HCT116 (cell line): ENCODE results near the gene BNC1. TPM values are rescaled to one million over a fixed set of nuclear protein-coding genes. Genes with fewer than 3 reads are reported as not detected.

Experiments
- ATAC-seq: fragments of 200-7000 bp; cut with Tn5 transposase; 2 replicates; pipeline ENCODE4 v1.9.1; 2020; ENCODE audit warnings: mild to moderate bottlenecking, moderate library complexity
- BruUV-seq: library from RNA; stranded (reverse); fragments of 400-500 nt; replicated peaks from 2 replicates; lab custom pipeline; 2021; lab: Mats Ljungman, UMichigan
- CTCF ChIA-PET: fragments of 300-600 bp; sonication (Branson Sonifier 250); formaldehyde crosslinking; loops from one replicate; lab custom pipeline; 2021; ENCODE audit warnings: antibody characterized with exemption; lab: Charles Lee
- POLR2A ChIA-PET: fragments of 300-600, 350-600 bp; sonication (Branson Sonifier 250); formaldehyde crosslinking; loops from one replicate; lab custom pipeline; 2021; ENCODE audit warnings: antibody characterized with exemption; lab: Charles Lee
- RAD21 ChIA-PET, 2 experiments: fragments of 300-600 bp; sonication (Branson Sonifier 250); formaldehyde crosslinking; loops; one replicate each; lab custom pipeline; 2023; ENCODE audit warnings: low total read pairs in 2 of 2; ENCODE audit not compliant: uncharacterized antibody in 2 of 2, unreplicated experiment in 2 of 2, low non-redundant PET in 1 of 2; lab: Charles Lee
- DNase-seq: peaks from one replicate; pipeline ENCODE4 v3.0.0-alpha.2; 2010; ENCODE audit warnings: low read depth, low spot score
- H2AFZ ChIP-seq: fragments of 200-600 bp; shearing (Covaris generic), sonication (generic); 2 replicates; pipeline ENCODE4 v1.6.1; 2017; ENCODE audit warnings: low read depth, mixed run types, mixed read lengths, antibody characterized with exemption, low read length; ENCODE audit not compliant: poor library complexity, severe bottlenecking
- H3K27ac ChIP-seq: 2 replicates; pipeline ENCODE4 v1.5.1; 2012; ENCODE audit warnings: low read depth, low read length
- H3K27me3 ChIP-seq: fragments of 200-600 bp; sonication (generic); 2 replicates; pipeline ENCODE4 v1.6.1; 2016; ENCODE audit warnings: mixed run types, low read length, mixed read lengths; ENCODE audit not compliant: insufficient read depth
- H3K36me3 ChIP-seq, 2 experiments: fragments of 200-500 bp in 1 of 2; fragments of 200-600 bp in 1 of 2; sonication (Bioruptor generic) in 1 of 2; sonication (generic) in 1 of 2; 2 replicates each; pipeline versions ENCODE4 v1.5.1 to v1.6.1; 2014 to 2016; ENCODE audit warnings: low read length in 2 of 2, inconsistent platforms in 1 of 2, mixed read lengths in 1 of 2, mixed run types in 1 of 2; ENCODE audit not compliant: insufficient read depth in 2 of 2, control insufficient read depth in 1 of 2
- H3K4me1 ChIP-seq, 2 experiments: fragments of 200-600 bp in 1 of 2; sonication (generic) in 1 of 2; 2 replicates each; pipeline versions ENCODE4 v1.5.1 to v1.6.1; 2012 to 2017; ENCODE audit warnings: low read length in 2 of 2, inconsistent platforms in 1 of 2, mild to moderate bottlenecking in 1 of 2, mixed read lengths in 1 of 2, mixed run types in 1 of 2, moderate library complexity in 1 of 2; ENCODE audit not compliant: insufficient read depth in 2 of 2, control insufficient read depth in 1 of 2
- H3K4me2 ChIP-seq: fragments of 200-600 bp; sonication (generic); 2 replicates; pipeline ENCODE4 v1.6.1; 2017; ENCODE audit warnings: mixed run types, low read length, mixed read lengths
- H3K4me3 ChIP-seq, 2 experiments: fragments of 200-600 bp in 1 of 2; sonication (generic) in 1 of 2; replicated peaks in 1 of 2; 2 replicates each; pipeline ENCODE4 v1.5.1; 2011 to 2016; ENCODE audit warnings: low read length in 2 of 2, control low read depth in 1 of 2, low read depth in 1 of 2, mild to moderate bottlenecking in 1 of 2, mixed read lengths in 1 of 2, mixed run types in 1 of 2
- H3K79me2 ChIP-seq: fragments of 200-600 bp; sonication (generic); 2 replicates; pipeline ENCODE4 v1.6.1; 2017; ENCODE audit warnings: mild to moderate bottlenecking, mixed run types, low read length, moderate library complexity, mixed read lengths; ENCODE audit not compliant: insufficient read depth
- H3K9ac ChIP-seq: fragments of 200-600 bp; sonication (generic); 2 replicates; pipeline ENCODE4 v1.6.1; 2016; ENCODE audit warnings: low read length, mixed read lengths
- H3K9me2 ChIP-seq: fragments of 200-600 bp; sonication (generic), shearing (Covaris generic); 2 replicates; pipeline ENCODE4 v1.6.1; 2017; ENCODE audit warnings: mixed run types, mild to moderate bottlenecking, moderate library complexity; ENCODE audit not compliant: insufficient read depth
- H3K9me3 ChIP-seq, 2 experiments: fragments of 200-500 bp in 1 of 2; fragments of 200-600 bp in 1 of 2; sonication (Bioruptor generic) in 1 of 2; sonication (generic) in 1 of 2; 2 replicates each; pipeline ENCODE4 v1.6.1; 2014 to 2017; ENCODE audit warnings: low read length in 2 of 2, mixed read lengths in 2 of 2, inconsistent platforms in 1 of 2, low read depth in 1 of 2, mild to moderate bottlenecking in 1 of 2, mixed run types in 1 of 2, moderate library complexity in 1 of 2; ENCODE audit not compliant: control insufficient read depth in 1 of 2, insufficient read depth in 1 of 2
- H4K20me1 ChIP-seq: fragments of 200-600 bp; sonication (generic), shearing (Covaris generic); 2 replicates; pipeline ENCODE4 v1.6.1; 2017; ENCODE audit warnings: mixed run types, mild to moderate bottlenecking, moderate library complexity; ENCODE audit not compliant: insufficient read depth
- CTCF ChIP-seq, 3 experiments: fragments of 200-600 bp in 1 of 3; sonication (generic) in 1 of 3; IDR thresholded peaks in 2 of 3; conservative IDR thresholded peaks in 1 of 3; 2 replicates each; pipeline ENCODE4 v1.5.1; 2012 to 2017; ENCODE audit warnings: low read depth in 2 of 3, low read length in 2 of 3, antibody characterized with exemption in 1 of 3, borderline replicate concordance in 1 of 3, control low read depth in 1 of 3, mild to moderate bottlenecking in 1 of 3, mixed read lengths in 1 of 3, mixed run types in 1 of 3, moderate library complexity in 1 of 3; ENCODE audit not compliant: insufficient read depth in 1 of 3
- ELF1 ChIP-seq: IDR thresholded peaks from 2 replicates; pipeline ENCODE4 v1.6.1; 2012; ENCODE audit warnings: low read depth, borderline replicate concordance
- EZH2 ChIP-seq: fragments of 200-600 bp; sonication (generic); IDR thresholded peaks from 2 replicates; pipeline ENCODE4 v1.6.1; 2017; ENCODE audit warnings: antibody characterized with exemption, mixed run types
- EZH2phosphoT487 ChIP-seq: fragments of 200-600 bp; IDR thresholded peaks from 2 replicates; pipeline ENCODE4 v1.6.1; 2018; ENCODE audit warnings: antibody characterized with exemption, borderline replicate concordance
- JUND ChIP-seq: IDR thresholded peaks from 2 replicates; pipeline ENCODE4 v1.6.1; 2012
- MAX ChIP-seq: IDR thresholded peaks from 2 replicates; pipeline ENCODE4 v1.6.1; 2012
- POLR2A ChIP-seq: IDR thresholded peaks from 2 replicates; pipeline ENCODE4 v1.7.0; 2011; ENCODE audit warnings: borderline replicate concordance; ENCODE audit not compliant: insufficient read depth, insufficient read length; ENCODE audit errors: extremely low read depth
- RAD21 ChIP-seq: IDR thresholded peaks from 2 replicates; pipeline ENCODE4 v1.6.1; 2012; ENCODE audit warnings: low read depth, mild to moderate bottlenecking
- SIN3A ChIP-seq: IDR thresholded peaks from 2 replicates; pipeline ENCODE4 v1.6.1; 2012; ENCODE audit warnings: low read depth
- SRF ChIP-seq: IDR thresholded peaks from 2 replicates; pipeline ENCODE4 v1.6.1; 2012; ENCODE audit warnings: low read depth
- TCF7L2 ChIP-seq: IDR thresholded peaks from 2 replicates; pipeline ENCODE4 v1.7.0; 2011; ENCODE audit warnings: borderline replicate concordance, inconsistent platforms; ENCODE audit not compliant: insufficient read depth, insufficient read length; ENCODE audit errors: extremely low read depth
- YY1 ChIP-seq: IDR thresholded peaks from 2 replicates; pipeline ENCODE4 v1.6.1; 2011; ENCODE audit warnings: low read length, low read depth, moderate library complexity, mild to moderate bottlenecking; ENCODE audit not compliant: insufficient replicate concordance; ENCODE audit errors: extremely low read depth
- ZBTB33 ChIP-seq: IDR thresholded peaks from 2 replicates; pipeline ENCODE4 v1.6.1; 2011; ENCODE audit warnings: mild to moderate bottlenecking, low read length, moderate library complexity; ENCODE audit not compliant: insufficient replicate concordance; ENCODE audit errors: extremely low read depth
- ZFX ChIP-seq: fragments of 450-650 bp; IDR thresholded peaks from 2 replicates; pipeline ENCODE4 v1.6.1; 2017
- ZNF274 ChIP-seq: fragments of 200-500 bp; sonication (Bioruptor generic); IDR thresholded peaks from 2 replicates; pipeline ENCODE4 v1.6.1; 2014; ENCODE audit warnings: mild to moderate bottlenecking, low read depth, low read length, inconsistent platforms
- intact Hi-C: fragments of 100-400 bp; cut with micrococcal nuclease; formaldehyde crosslinking; loops from 2 replicates; pipeline ENCODE4 v1.10.0; 2022
- total RNA-seq: library from RNA; stranded (reverse); gene quantifications from one replicate; pipeline ENCODE4 v1.2.1, GENCODE V29; 2021; ENCODE audit not compliant: unreplicated experiment

Gene BNC1
- total RNA-seq, 1 experiment from 2014 or later: not detected

DNA sequence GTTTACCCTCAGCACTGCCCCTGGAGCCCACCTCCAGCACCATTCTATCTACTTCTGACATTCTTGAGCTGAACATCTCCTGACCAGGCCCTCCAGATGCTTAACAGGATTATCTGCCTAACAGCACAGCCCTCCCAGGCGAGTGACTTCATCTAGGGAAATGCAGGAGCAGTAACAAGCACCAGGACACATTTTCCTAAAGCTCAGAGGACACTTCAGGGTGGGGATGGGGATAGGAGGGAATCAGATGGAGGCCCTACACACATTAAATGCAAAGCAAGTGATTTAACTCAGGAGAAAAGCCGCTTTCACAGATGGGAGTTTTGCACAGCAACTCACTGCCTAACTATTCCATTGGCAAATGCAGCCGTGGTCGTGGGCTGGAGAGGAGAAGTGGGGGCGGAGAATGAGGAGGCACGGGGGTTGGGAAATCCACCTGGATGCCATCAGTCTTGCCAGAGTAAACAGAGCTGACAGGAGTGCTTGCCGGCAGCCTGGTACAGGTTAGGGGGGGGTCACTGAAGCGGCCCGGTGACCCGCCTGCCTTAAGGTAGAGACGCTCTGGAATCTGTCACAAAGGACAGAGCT is 21.3 kb upstream of the BNC1 start (continued):
- no peak for TF ChIP-seq SRF
- no peak for TF ChIP-seq ELF1

DNA sequence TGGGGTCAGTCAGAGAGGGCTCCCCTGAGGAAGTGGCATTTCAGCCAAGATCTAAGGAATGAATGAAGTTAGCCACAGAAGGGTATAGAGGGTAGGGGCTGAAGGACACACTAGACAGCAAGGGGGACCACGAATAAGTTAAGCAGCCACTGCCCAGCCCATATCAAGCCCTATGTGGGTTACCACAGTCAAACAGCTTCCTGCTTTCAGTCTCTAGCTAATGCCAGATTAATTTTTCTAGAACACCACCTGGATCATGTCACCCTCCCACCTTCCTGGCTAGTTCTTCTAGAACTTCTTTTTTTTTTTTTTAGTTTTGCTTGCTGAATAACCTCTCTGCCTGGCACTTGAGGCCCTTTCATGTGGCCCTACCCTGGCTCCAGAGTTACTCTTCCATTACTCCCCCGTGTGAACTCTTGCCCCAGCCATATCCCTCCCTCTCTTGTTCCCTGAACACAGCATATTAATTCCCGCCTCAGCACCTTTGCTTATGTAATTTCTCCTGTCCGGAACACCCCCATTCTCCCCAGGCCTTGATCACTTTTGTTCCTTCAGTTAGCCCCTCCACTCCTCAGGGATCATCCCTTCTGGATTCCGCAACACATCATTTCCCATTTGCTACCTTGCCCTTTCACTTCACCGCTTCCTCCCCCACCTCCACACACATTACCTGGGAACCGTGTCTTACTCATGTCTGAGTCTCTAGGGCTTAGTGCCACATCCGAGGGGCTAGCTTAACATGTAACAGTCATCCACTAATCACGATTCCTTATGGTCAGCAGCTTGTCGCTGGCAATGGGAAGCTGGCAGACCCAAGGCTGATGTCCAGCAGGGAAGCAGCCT is 20.6 kb upstream of the BNC1 start:
- POLR2A ChIA-PET: no interaction called here
- peaks cover 0 to 12% of the 10 kb centered on the region in 2 experiments; a peak in 1 of 4 replicates for H3K4me1 ChIP-seq

More for the DNA sequence above, 20.6 kb upstream of the BNC1 start:
- Histone ChIP-seq H3K4me2 (no peak overlapping the region), H4K20me1 (no peaks in the 10 kb centered on the region), H2AFZ (no peak overlapping the region), H3K27me3 (no peaks in the 10 kb centered on the region), H3K9me3 (no peaks in the 10 kb centered on the region), H3K79me2 (no peaks in the 10 kb centered on the region), H3K4me3 (no peak overlapping the region), H3K36me3 (no peaks in the 10 kb centered on the region), H3K9ac (no peak overlapping the region), H3K9me2 (no peaks in the 10 kb centered on the region), H3K27ac (no peak overlapping the region)
- no peak for ATAC-seq
- CTCF ChIA-PET: no interaction called here
- TF ChIP-seq TCF7L2: no peak
- TF ChIP-seq POLR2A: no peak
- TF ChIP-seq CTCF (IDR thresholded peaks at IDR 0.05 in 2 of 3, conservative IDR thresholded peaks at IDR 0.05 in 1 of 3; ENCODE audit: borderline replicate concordance in 1 of 3, insufficient read depth in 1 of 3, low read depth in 2 of 3, low read length in 2 of 3): no peak
- TF ChIP-seq EZH2: no peak
- no peak for TF ChIP-seq SIN3A
- TF ChIP-seq SRF: no peak
- TF ChIP-seq ELF1: no peak
- TF ChIP-seq ZFX: no peak
- no peak for TF ChIP-seq YY1
- no peak for TF ChIP-seq ZBTB33
- TF ChIP-seq EZH2phosphoT487: no peak
- no peak for TF ChIP-seq ZNF274
- no peak for TF ChIP-seq MAX
- TF ChIP-seq JUND: no peak
- no peak for TF ChIP-seq RAD21
- no peak for DNase-seq
- intact Hi-C loops: no loop called here
- RAD21 ChIA-PET: no interaction called here
- BruUV-seq: no TSS peak
